Measurements from ENCODE around the gene DOCK9. TPM values are rescaled to one million over a fixed set of nuclear protein-coding genes. Genes with fewer than 3 reads are reported as not detected.

DOCK9 gene
- total and polyA plus RNA-seq, 2 donors (not counting 1 experiment from before 2014, with no cell fraction given), result 18.5 to 28.0 TPM

DNA sequence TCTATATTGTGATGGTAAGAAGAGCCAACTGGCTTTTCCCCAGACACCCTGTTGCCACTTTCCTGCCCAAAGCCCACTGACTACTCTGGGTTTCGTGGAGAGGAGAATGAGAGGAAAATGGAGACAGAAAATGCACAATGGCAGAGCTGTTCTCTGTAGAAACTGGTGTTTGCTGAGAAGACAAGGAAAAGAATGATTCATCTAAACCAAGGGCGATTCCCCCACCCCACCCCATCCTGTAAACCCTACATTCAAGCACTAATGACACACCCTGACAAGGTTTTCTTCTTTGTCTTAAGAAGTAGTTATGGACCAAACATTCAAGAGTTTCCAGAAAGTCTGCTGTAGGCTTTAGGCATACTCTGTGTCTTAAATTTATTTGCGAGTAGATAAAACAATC lies 68.8 kb downstream of the DOCK9 start:
- Mint-ChIP-seq H3K27ac (no peak overlapping the region), H3K9me3 (ENCODE audit: insufficient read depth) (no peaks in the 10 kb centered on the region), H3K27me3 (no peaks in the 10 kb centered on the region), H3K4me3 (no peak overlapping the region), H3K4me1 (peaks cover 5% of the 10 kb centered on the region)
- ATAC-seq (ENCODE audit: low read depth), result no peak
- Histone ChIP-seq H3K4me1 (ENCODE audit: control insufficient read depth in 2 of 2, insufficient read depth in 2 of 2, low read length in 2 of 2) (no peaks in the 10 kb centered on the region), H3K27ac (ENCODE audit: low read length in 2 of 2) (no peak overlapping the region), H3K9me3 (ENCODE audit: control extremely low read depth in 1 of 3, control insufficient read depth in 2 of 3, insufficient read depth in 1 of 3, low read length in 2 of 3) (no peaks in the 10 kb centered on the region), H3K36me3 (replicated peaks in 1 of 2; ENCODE audit: control extremely low read depth in 1 of 2, control insufficient read depth in 1 of 2, extremely low read depth in 1 of 2, insufficient read depth in 2 of 2, low read length in 1 of 2) (no peaks in the 10 kb centered on the region), H3K79me2 (ENCODE audit: control insufficient read depth, insufficient read depth, low read length) (no peaks in the 10 kb centered on the region), H2AFZ (ENCODE audit: insufficient read depth, low read depth, low read length, poor library complexity, severe bottlenecking) (no peak overlapping the region), H3K27me3 (replicated peaks in 1 of 4; ENCODE audit: control extremely low read depth in 1 of 4, control insufficient read depth in 3 of 4, insufficient read depth in 4 of 4, low read length in 3 of 4) (no peaks in the 10 kb centered on the region), H3K4me2 (replicated peaks; ENCODE audit: low read depth, low read length, poor library complexity, severe bottlenecking) (no peak overlapping the region), H4K20me1 (ENCODE audit: control insufficient read depth, insufficient read depth, low read length, poor library complexity, severe bottlenecking) (no peaks in the 10 kb centered on the region), H3K4me3 (ENCODE audit: control extremely low read depth in 1 of 5, extremely low read depth in 1 of 5, insufficient read depth in 1 of 5, low read depth in 2 of 5, low read length in 4 of 5) (no peak overlapping the region), H3K9ac (ENCODE audit: low read length) (no peak overlapping the region)
- no peak for TF ChIP-seq EZH2 (IDR thresholded peaks at IDR 0.05; ENCODE audit: borderline replicate concordance, insufficient read depth, low read depth, low read length, poor library complexity, severe bottlenecking)
- TF ChIP-seq, protein P1, sequence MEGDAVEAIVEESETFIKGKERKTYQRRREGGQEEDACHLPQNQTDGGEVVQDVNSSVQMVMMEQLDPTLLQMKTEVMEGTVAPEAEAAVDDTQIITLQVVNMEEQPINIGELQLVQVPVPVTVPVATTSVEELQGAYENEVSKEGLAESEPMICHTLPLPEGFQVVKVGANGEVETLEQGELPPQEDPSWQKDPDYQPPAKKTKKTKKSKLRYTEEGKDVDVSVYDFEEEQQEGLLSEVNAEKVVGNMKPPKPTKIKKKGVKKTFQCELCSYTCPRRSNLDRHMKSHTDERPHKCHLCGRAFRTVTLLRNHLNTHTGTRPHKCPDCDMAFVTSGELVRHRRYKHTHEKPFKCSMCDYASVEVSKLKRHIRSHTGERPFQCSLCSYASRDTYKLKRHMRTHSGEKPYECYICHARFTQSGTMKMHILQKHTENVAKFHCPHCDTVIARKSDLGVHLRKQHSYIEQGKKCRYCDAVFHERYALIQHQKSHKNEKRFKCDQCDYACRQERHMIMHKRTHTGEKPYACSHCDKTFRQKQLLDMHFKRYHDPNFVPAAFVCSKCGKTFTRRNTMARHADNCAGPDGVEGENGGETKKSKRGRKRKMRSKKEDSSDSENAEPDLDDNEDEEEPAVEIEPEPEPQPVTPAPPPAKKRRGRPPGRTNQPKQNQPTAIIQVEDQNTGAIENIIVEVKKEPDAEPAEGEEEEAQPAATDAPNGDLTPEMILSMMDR (IDR thresholded peaks at IDR 0.05), result no peak
- no peak for DNase-seq
- ChIA-PET POLR2A (no interaction called here), CTCF (no interaction called here)
- no CpG with 5 or more reads among the region's 3 CpGs for WGBS (ENCODE audit: insufficient coverage)
- intact Hi-C loops (cut with micrococcal nuclease), result no loop called here

DNA sequence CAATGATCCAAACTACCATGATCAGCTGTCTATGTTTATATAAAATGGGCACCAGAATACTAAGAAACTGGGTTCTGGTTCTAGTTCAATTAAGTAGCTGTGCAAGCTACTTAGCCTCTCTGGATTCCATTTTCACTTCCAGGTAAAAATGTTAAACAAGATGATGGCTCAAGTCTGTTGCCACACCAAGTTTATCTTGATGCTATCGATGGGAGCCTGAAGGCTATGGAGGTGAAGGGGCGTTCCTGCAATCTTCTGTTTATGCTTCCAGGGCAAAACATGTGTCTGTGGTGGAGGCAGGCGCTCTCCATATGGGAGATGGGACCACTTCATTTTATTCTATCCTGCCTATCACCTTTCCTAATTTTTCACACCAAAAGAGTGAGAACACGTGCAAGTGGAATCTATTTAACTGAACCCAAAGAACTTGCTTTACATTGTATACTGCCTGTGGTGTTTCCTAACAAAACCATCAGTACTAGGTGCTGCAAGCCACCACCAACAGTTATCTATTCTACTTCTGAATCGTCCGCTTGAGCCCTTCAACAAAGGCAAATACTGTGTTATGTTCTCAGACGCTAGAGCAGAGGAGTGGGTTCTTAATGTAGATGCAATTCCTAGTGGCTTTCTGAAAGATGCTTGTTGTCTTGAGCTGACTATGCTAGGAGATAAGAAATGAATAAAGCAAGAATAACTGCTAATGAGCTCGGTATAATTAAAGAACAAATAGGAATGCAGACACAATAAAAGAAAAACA lies 70.9 kb downstream of the DOCK9 start:
- Histone ChIP-seq H3K27me3 (replicated peaks in 1 of 4; ENCODE audit: control extremely low read depth in 1 of 4, control insufficient read depth in 3 of 4, insufficient read depth in 4 of 4, low read length in 3 of 4) (no peaks in the 10 kb centered on the region), H3K79me2 (ENCODE audit: control insufficient read depth, insufficient read depth, low read length) (no peaks in the 10 kb centered on the region), H3K9ac (ENCODE audit: low read length) (no peak overlapping the region), H3K36me3 (replicated peaks in 1 of 2; ENCODE audit: control extremely low read depth in 1 of 2, control insufficient read depth in 1 of 2, extremely low read depth in 1 of 2, insufficient read depth in 2 of 2, low read length in 1 of 2) (peaks cover 0 to 6% of the 10 kb centered on the region in 2 experiments), H3K27ac (ENCODE audit: low read length in 2 of 2) (no peak overlapping the region), H3K4me2 (replicated peaks; ENCODE audit: low read depth, low read length, poor library complexity, severe bottlenecking) (no peak overlapping the region), H3K4me3 (ENCODE audit: control extremely low read depth in 1 of 5, extremely low read depth in 1 of 5, insufficient read depth in 1 of 5, low read depth in 2 of 5, low read length in 4 of 5) (no peak overlapping the region), H4K20me1 (ENCODE audit: control insufficient read depth, insufficient read depth, low read length, poor library complexity, severe bottlenecking) (no peaks in the 10 kb centered on the region), H3K9me3 (ENCODE audit: control extremely low read depth in 1 of 3, control insufficient read depth in 2 of 3, insufficient read depth in 1 of 3, low read length in 2 of 3) (no peaks in the 10 kb centered on the region), H2AFZ (ENCODE audit: insufficient read depth, low read depth, low read length, poor library complexity, severe bottlenecking) (no peak overlapping the region), H3K4me1 (ENCODE audit: control insufficient read depth in 2 of 2, insufficient read depth in 2 of 2, low read length in 2 of 2) (no peaks in the 10 kb centered on the region)
- Mint-ChIP-seq H3K4me1 (peaks cover 5% of the 10 kb centered on the region), H3K9me3 (ENCODE audit: insufficient read depth) (no peaks in the 10 kb centered on the region), H3K27ac (no peak overlapping the region), H3K4me3 (no peak overlapping the region), H3K27me3 (no peaks in the 10 kb centered on the region)
- POLR2A ChIA-PET, result no interaction called here
- 94% methylated on average over 2 of the region's 8 CpGs for WGBS (ENCODE audit: insufficient coverage)
- intact Hi-C loops (cut with micrococcal nuclease), result no loop called here
- CTCF ChIA-PET, result no interaction called here
- ATAC-seq (ENCODE audit: low read depth), result no peak
- TF ChIP-seq EZH2 (IDR thresholded peaks at IDR 0.05; ENCODE audit: borderline replicate concordance, insufficient read depth, low read depth, low read length, poor library complexity, severe bottlenecking), result no peak
- TF ChIP-seq, protein P1 (IDR thresholded peaks at IDR 0.05), result no peak
- no peak for DNase-seq
